Measurements from ENCODE around the gene WDR5. TPM values are rescaled to one million over a fixed set of nuclear protein-coding genes. Genes with fewer than 3 reads are reported as not detected.

WDR5 gene
- total and polyA plus RNA-seq, 10 donors = 13.8 to 31.3 (median 19.2) TPM

DNA sequence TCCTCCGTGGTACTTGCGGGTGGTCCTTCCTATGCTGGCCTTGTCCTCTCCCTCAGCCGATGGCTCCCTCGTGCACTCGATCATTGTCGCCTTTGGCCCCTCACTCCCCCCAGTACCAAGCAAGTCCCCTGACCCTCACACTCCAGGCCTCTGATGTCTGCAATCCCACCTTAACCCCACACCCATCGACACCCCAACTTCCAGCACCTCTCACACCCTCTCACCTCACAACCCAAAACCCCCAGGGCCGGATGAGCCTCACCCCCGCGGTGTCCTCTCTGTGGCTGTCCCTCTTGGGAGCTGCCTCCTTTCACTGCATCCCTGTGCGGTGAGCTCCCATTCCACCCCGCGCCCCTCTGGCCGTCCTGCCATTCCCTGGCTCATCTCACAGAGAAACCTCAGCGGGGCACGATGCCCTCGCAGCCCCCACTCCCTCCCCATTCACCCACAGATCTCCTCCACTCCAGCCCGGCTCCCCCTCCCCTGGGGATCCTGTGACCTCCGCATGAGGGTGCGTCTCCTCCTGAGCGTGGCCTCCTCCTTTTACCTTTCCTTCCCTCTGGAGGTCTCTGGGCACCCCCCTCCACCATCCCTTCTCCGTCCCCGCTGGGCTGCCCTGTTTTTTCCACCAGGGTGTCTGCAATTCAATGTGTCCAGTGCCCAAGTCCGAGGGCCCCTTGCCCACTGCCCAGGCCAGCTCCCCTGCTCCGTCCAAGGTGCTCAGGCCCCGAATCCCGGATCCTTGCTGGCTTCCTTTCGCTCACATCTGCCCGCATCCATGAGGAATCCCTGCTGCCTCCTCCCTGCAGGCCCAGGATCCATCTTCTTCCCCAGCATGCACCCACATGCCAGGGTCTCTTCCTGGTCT, 44.3 kb downstream of the WDR5 start:
- TF ChIP-seq, protein P1, sequence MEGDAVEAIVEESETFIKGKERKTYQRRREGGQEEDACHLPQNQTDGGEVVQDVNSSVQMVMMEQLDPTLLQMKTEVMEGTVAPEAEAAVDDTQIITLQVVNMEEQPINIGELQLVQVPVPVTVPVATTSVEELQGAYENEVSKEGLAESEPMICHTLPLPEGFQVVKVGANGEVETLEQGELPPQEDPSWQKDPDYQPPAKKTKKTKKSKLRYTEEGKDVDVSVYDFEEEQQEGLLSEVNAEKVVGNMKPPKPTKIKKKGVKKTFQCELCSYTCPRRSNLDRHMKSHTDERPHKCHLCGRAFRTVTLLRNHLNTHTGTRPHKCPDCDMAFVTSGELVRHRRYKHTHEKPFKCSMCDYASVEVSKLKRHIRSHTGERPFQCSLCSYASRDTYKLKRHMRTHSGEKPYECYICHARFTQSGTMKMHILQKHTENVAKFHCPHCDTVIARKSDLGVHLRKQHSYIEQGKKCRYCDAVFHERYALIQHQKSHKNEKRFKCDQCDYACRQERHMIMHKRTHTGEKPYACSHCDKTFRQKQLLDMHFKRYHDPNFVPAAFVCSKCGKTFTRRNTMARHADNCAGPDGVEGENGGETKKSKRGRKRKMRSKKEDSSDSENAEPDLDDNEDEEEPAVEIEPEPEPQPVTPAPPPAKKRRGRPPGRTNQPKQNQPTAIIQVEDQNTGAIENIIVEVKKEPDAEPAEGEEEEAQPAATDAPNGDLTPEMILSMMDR (IDR thresholded peaks at IDR 0.05 in 8 of 11, conservative IDR thresholded peaks at IDR 0.05 in 3 of 11) = no peak
- TF ChIP-seq POLR2A (IDR thresholded peaks at IDR 0.05) = no peak
- TF ChIP-seq POLR2AphosphoS5 (IDR thresholded peaks at IDR 0.05) = no peak
- peaks cover 5 to 25% (median 16%) of the 10 kb centered on the region in 6 donors for H3K4me1 ChIP-seq
- H3K27ac ChIP-seq = no peak overlapping the region
- H3K36me3 ChIP-seq = no peaks in the 10 kb centered on the region
- no peaks in the 10 kb centered on the region for H3K9me3 ChIP-seq
- H3K4me3 ChIP-seq = no peak overlapping the region
- peak; percentile 69 for DNase-seq
- intact Hi-C loops (cut with DNase I; ENCODE audit: low total_unique reads) = loop anchor here (10.0 kb wide), 1 partner anchor 145 kb away; the partner anchor contains the start of gene RXRA
- 83 to 95% (median 88%) methylated on average over 29 of the region's 29 CpGs for WGBS, 5 donors
- H3K27me3 ChIP-seq (replicated peaks in 1 of 7) = peaks cover 0 to 62% (median 13%) of the 10 kb centered on the region in 7 donors

DNA sequence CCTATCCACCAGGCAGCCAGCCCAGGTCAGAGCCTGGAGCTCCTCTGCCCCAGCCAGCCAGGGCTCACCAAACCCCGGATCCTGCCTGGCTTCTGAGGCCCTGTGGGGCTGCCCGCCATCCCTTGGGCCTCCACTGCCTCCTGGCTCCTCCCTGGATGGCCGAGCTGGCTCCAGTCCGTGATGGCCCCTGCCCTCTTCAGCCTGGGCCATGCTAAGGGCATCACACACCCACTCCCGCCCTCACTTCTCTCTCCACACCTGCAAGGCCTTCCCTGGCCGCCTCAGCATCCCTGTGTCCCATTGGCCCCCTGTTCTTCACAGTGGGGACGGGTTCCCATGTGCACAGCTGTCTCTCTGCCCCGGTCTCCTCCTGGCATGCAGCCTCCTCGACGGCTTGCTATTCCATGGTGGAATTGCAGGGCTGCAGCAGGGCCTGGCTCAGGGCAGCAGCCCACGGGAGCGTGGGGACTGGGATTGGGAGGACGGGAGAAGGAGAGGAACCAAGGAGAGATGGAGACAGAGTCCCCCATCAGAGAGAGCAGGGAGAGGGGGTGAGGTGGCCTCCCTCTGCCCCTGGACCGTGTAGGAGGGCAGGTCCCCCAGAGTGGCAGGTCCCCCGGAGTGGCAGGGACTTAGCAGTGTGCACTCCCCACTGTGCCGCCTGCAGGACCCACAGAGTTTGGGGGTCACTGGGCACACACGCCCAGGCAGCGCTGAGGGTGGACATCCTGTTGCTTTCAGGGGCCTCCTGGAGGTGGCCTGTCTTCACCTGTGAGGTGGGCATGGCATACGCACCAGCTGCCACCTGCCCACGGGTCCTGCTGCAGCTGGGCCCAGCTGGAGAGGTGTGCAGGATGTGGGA, 45.1 kb downstream of the WDR5 start:
- H3K27ac ChIP-seq = no peak overlapping the region
- 82 to 88% (median 86%) methylated on average over 18 to 20 of the region's 20 CpGs for WGBS, 5 donors
- intact Hi-C loops (cut with DNase I; ENCODE audit: low total_unique reads) = no loop called here

DNA sequence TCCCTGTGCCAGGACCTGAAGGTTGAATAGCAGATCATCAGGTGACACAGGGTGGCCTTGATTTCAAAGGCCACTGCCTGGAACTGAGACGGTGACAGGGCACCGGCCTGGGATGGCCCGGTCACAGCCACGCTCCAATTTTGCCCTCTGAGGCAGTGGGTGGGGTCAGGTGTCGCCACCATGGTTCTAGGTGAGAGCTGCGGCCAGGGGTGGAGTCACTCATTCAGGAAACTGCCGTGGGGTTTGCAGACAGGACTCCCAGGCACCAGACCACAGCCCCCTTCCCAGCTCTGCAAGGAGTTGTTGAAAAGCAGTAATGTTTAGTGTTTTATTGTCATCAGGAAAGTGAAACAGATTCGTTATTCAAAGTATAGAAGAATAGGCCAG, 45.8 kb downstream of the WDR5 start:
- H3K4me3 ChIP-seq = no peak overlapping the region
- 19 to 59% (median 53%) methylated on average over 3 to 8 of the region's 8 CpGs for WGBS, 5 donors
- no peaks in the 10 kb centered on the region for H3K36me3 ChIP-seq
- H3K4me1 ChIP-seq = peaks cover 7 to 38% (median 15%) of the 10 kb centered on the region in 6 donors
- no peak for TF ChIP-seq POLR2A (IDR thresholded peaks at IDR 0.05)
- TF ChIP-seq POLR2AphosphoS5 (IDR thresholded peaks at IDR 0.05) = no peak
- TF ChIP-seq, protein P1 (IDR thresholded peaks at IDR 0.05 in 8 of 11, conservative IDR thresholded peaks at IDR 0.05 in 3 of 11) = no peak
- DNase-seq = peak; percentile 33
- no peak overlapping the region for H3K27ac ChIP-seq
- no peaks in the 10 kb centered on the region for H3K9me3 ChIP-seq
- H3K27me3 ChIP-seq (replicated peaks in 1 of 7) = peaks cover 0 to 47% (median 13%) of the 10 kb centered on the region in 7 donors
- intact Hi-C loops (cut with DNase I; ENCODE audit: low total_unique reads) = no loop called here

More for the DNA sequence above, 45.1 kb downstream of the WDR5 start:
- Histone ChIP-seq H3K36me3 (no peaks in the 10 kb centered on the region), H3K9me3 (no peaks in the 10 kb centered on the region), H3K4me3 (no peak overlapping the region), H3K4me1 (peaks cover 5 to 32% (median 14%) of the 10 kb centered on the region in 6 donors), H3K27me3 (replicated peaks in 1 of 7) (peaks cover 0 to 53% (median 13%) of the 10 kb centered on the region in 7 donors)
- TF ChIP-seq, protein P1 (IDR thresholded peaks at IDR 0.05 in 8 of 11, conservative IDR thresholded peaks at IDR 0.05 in 3 of 11) = no peak
- TF ChIP-seq POLR2A (IDR thresholded peaks at IDR 0.05) (no peak), POLR2AphosphoS5 (IDR thresholded peaks at IDR 0.05) (no peak)
- peak; percentile 68 for DNase-seq

Data from spleen (tissue), 11 donors.